ENCODE data around the gene TK2. TPM values are rescaled to one million over a fixed set of nuclear protein-coding genes. Genes with fewer than 3 reads are reported as not detected.

The TK2 gene
- total and polyA plus RNA-seq, 4 donors, result 10.5 to 31.9 (median 21.0) TPM

- TF ChIP-seq SP1 (IDR thresholded peaks at IDR 0.05), result no peak
- TF ChIP-seq FOXA2 (IDR thresholded peaks at IDR 0.05), result no peak
- no peak for TF ChIP-seq TAF1 (conservative IDR thresholded peaks at IDR 0.05)
- TF ChIP-seq FOXA1 (IDR thresholded peaks at IDR 0.05), result no peak
- TF ChIP-seq RAD21 (IDR thresholded peaks at IDR 0.05), result no peak
- TF ChIP-seq EGR1 (IDR thresholded peaks at IDR 0.05; ENCODE audit: low read depth in 2 of 2), result no peak
- no peak for TF ChIP-seq HNF4G (IDR thresholded peaks at IDR 0.05)
- TF ChIP-seq HNF4A (conservative IDR thresholded peaks at IDR 0.05), result no peak
- no peak for TF ChIP-seq GABPA (IDR thresholded peaks at IDR 0.05 in 1 of 2, conservative IDR thresholded peaks at IDR 0.05 in 1 of 2)
- TF ChIP-seq YY1 (IDR thresholded peaks at IDR 0.05), result no peak
- TF ChIP-seq MAX (IDR thresholded peaks at IDR 0.05), result no peak
- no peak for TF ChIP-seq JUND (IDR thresholded peaks at IDR 0.05)
- no peaks in the 10 kb centered on the region for H3K9me3 ChIP-seq (ENCODE audit: control insufficient read depth in 4 of 4, low read length in 3 of 4)
- peak overlapping the region in 2 of 3 donors; percentile 22 to 56 for H3K4me3 ChIP-seq (ENCODE audit: low read depth in 1 of 3, low read length in 3 of 3)
- DNase-seq (ENCODE audit: low spot score), result no peak
- H3K27me3 ChIP-seq (ENCODE audit: control insufficient read depth in 4 of 4, insufficient read depth in 4 of 4, low read length in 3 of 4), result no peaks in the 10 kb centered on the region
- WGBS, result 76% methylated on average over 8 of the region's 8 CpGs
- peak overlapping the region; percentile 63 to 90 for H3K9ac ChIP-seq (ENCODE audit: low read depth in 1 of 2, low read length in 2 of 2)
- H3K4me1 ChIP-seq (ENCODE audit: control insufficient read depth in 4 of 4, insufficient read depth in 4 of 4, low read length in 3 of 4), result peaks cover 17 to 53% (median 38%) of the 10 kb centered on the region in 4 donors
- H3K36me3 ChIP-seq (ENCODE audit: control insufficient read depth in 4 of 4, insufficient read depth in 3 of 4, low read depth in 1 of 4, low read length in 3 of 4), result no peaks in the 10 kb centered on the region
- peak overlapping the region; percentile 99 to 100 for H3K27ac ChIP-seq (ENCODE audit: low read depth in 1 of 2, low read length in 2 of 2)
Observed at GRCh38 chr16:66517586-66518263, 32.2 kb downstream of the TK2 start.

DNA sequence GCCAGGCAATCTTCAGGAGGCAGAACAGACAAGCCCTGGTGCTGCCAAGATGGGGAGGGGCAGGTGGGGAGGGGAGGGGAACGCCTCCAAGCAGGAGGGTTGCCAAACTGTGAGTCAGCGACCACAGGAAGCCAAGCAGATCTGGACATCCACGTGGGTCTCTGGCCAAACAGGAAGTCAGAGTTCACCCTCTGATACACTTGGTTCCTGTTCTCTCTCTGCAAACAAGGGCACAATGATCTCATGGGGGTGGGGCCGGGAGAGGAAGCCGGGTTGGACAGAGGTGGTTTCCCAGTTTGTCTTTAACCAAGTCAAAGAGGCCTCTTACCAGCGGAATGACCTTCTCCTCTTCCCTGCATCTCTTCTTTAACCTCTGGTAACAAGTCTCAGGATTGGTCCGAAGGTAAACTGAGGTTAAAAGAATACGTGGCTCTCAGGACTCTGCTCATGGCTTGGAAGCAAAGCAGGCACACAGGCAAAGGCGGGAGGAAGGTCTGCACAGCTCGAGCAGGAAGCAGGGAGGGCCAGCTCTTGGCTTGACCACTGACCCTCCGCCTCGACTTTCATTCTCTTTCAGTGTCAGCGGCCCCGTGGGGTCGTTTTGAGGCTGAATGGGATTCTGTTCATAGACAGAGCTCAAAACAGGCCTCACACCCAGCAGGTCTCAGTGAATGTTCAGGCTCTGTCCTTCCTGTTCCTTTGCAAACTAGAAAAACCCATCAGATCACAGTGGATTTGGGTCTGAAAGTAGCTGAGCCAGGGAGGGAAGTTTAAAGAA lies 32.9 kb downstream of the TK2 start:
- peak; percentile 83 for DNase-seq (ENCODE audit: low spot score)
- Histone ChIP-seq H3K4me1 (ENCODE audit: control insufficient read depth in 4 of 4, insufficient read depth in 4 of 4, low read length in 3 of 4) (peaks cover 19 to 60% (median 44%) of the 10 kb centered on the region in 4 donors), H3K4me3 (ENCODE audit: low read depth in 1 of 3, low read length in 3 of 3) (peak overlapping the region in 2 of 3 donors; percentile 22 to 56), H3K27me3 (ENCODE audit: control insufficient read depth in 4 of 4, insufficient read depth in 4 of 4, low read length in 3 of 4) (no peaks in the 10 kb centered on the region), H3K9ac (ENCODE audit: low read depth in 1 of 2, low read length in 2 of 2) (peak overlapping the region; percentile 63 to 90), H3K36me3 (ENCODE audit: control insufficient read depth in 4 of 4, insufficient read depth in 3 of 4, low read depth in 1 of 4, low read length in 3 of 4) (no peaks in the 10 kb centered on the region), H3K9me3 (ENCODE audit: control insufficient read depth in 4 of 4, low read length in 3 of 4) (no peaks in the 10 kb centered on the region), H3K27ac (ENCODE audit: low read depth in 1 of 2, low read length in 2 of 2) (peak overlapping the region; percentile 99 to 100)
- 2% methylated on average over 15 of the region's 15 CpGs for WGBS
- TF ChIP-seq GABPA (IDR thresholded peaks at IDR 0.05 in 1 of 2, conservative IDR thresholded peaks at IDR 0.05 in 1 of 2) (peak; percentile 76 to 91), HNF4G (IDR thresholded peaks at IDR 0.05) (no peak), NR2F2 (IDR thresholded peaks at IDR 0.05) (peak; percentile 99), TAF1 (conservative IDR thresholded peaks at IDR 0.05) (peak; percentile 48), RAD21 (IDR thresholded peaks at IDR 0.05) (peak in 1 of 2 donors; percentile 3), JUND (IDR thresholded peaks at IDR 0.05) (peak; percentile 99), MAX (IDR thresholded peaks at IDR 0.05) (peak; percentile 98), RXRA (IDR thresholded peaks at IDR 0.05) (peak; percentile 90 to 96), HNF4A (conservative IDR thresholded peaks at IDR 0.05) (peak; percentile 70 to 78), SP1 (IDR thresholded peaks at IDR 0.05) (peak; percentile 99), YY1 (IDR thresholded peaks at IDR 0.05) (peak; percentile 68), FOXA1 (IDR thresholded peaks at IDR 0.05) (peak; percentile 81), REST (IDR thresholded peaks at IDR 0.05) (peak; percentile 83), EGR1 (IDR thresholded peaks at IDR 0.05; ENCODE audit: low read depth in 2 of 2) (peak in 1 of 2 donors; percentile 88), FOXA2 (IDR thresholded peaks at IDR 0.05) (peak; percentile 92)
- TF ChIP-seq, protein P1, sequence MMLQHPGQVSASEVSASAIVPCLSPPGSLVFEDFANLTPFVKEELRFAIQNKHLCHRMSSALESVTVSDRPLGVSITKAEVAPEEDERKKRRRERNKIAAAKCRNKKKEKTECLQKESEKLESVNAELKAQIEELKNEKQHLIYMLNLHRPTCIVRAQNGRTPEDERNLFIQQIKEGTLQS (IDR thresholded peaks at IDR 0.05), result peak; percentile 92
- TF ChIP-seq, protein P2, sequence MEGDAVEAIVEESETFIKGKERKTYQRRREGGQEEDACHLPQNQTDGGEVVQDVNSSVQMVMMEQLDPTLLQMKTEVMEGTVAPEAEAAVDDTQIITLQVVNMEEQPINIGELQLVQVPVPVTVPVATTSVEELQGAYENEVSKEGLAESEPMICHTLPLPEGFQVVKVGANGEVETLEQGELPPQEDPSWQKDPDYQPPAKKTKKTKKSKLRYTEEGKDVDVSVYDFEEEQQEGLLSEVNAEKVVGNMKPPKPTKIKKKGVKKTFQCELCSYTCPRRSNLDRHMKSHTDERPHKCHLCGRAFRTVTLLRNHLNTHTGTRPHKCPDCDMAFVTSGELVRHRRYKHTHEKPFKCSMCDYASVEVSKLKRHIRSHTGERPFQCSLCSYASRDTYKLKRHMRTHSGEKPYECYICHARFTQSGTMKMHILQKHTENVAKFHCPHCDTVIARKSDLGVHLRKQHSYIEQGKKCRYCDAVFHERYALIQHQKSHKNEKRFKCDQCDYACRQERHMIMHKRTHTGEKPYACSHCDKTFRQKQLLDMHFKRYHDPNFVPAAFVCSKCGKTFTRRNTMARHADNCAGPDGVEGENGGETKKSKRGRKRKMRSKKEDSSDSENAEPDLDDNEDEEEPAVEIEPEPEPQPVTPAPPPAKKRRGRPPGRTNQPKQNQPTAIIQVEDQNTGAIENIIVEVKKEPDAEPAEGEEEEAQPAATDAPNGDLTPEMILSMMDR (IDR thresholded peaks at IDR 0.05; ENCODE audit: low read depth, low read length, missing input control), result no peak
- TF ChIP-seq, protein P3, sequence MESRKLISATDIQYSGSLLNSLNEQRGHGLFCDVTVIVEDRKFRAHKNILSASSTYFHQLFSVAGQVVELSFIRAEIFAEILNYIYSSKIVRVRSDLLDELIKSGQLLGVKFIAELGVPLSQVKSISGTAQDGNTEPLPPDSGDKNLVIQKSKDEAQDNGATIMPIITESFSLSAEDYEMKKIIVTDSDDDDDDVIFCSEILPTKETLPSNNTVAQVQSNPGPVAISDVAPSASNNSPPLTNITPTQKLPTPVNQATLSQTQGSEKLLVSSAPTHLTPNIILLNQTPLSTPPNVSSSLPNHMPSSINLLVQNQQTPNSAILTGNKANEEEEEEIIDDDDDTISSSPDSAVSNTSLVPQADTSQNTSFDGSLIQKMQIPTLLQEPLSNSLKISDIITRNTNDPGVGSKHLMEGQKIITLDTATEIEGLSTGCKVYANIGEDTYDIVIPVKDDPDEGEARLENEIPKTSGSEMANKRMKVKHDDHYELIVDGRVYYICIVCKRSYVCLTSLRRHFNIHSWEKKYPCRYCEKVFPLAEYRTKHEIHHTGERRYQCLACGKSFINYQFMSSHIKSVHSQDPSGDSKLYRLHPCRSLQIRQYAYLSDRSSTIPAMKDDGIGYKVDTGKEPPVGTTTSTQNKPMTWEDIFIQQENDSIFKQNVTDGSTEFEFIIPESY (IDR thresholded peaks at IDR 0.05), result peak; percentile 89

All from liver (tissue), 9 donors.